ENCODE results near the gene CLIP2. TPM values are rescaled to one million over a fixed set of nuclear protein-coding genes. Genes with fewer than 3 reads are reported as not detected.

CLIP2 gene
- total RNA-seq, 2 experiments from 2014 or later = 3.6 to 6.3 TPM

- POLR2A ChIA-PET = interaction anchor here (1.2 kb wide), 1 partner anchor 15 kb away, joined by 6 read pairs; no protein-coding TSS in a partner anchor
Measured at GRCh38 chr7:74449809-74450397, 160.7 kb downstream of the CLIP2 start.

GRCh38 chr7:74452748-74453321 lies 163.6 kb downstream of the CLIP2 start:
- Histone ChIP-seq H2AFZ (ENCODE audit: low read length) (no peak overlapping the region), H3K27ac (ENCODE audit: low read depth, low read length, poor library complexity, severe bottlenecking) (no peak overlapping the region), H3K9me3 (ENCODE audit: low read length) (no peaks in the 10 kb centered on the region), H3K36me3 (ENCODE audit: insufficient read depth, low read length) (no peaks in the 10 kb centered on the region), H3K4me3 (ENCODE audit: low read depth, low read length, poor library complexity, severe bottlenecking) (peak overlapping the region; percentile 67), H3K4me1 (ENCODE audit: insufficient read depth, low read length, poor library complexity, severe bottlenecking) (no peaks in the 10 kb centered on the region), H3K4me2 (ENCODE audit: low read length) (peak overlapping the region; percentile 51; the same call in 1 of the 2 replicates), H3K79me2 (ENCODE audit: insufficient read depth, low read depth, low read length) (no peaks in the 10 kb centered on the region), H3K9me2 (ENCODE audit: insufficient read depth, low read length) (no peaks in the 10 kb centered on the region), H4K20me1 (ENCODE audit: insufficient read depth, low read length) (no peaks in the 10 kb centered on the region)
- intact Hi-C loops (cut with micrococcal nuclease; ENCODE audit: unreplicated experiment) = no loop called here
- no TSS peak for BruUV-seq (replicated peaks)
- ChIA-PET CTCF (ENCODE audit: unreplicated experiment) (no interaction called here), POLR2A (interaction anchor here (0.8 kb wide), 1 partner anchor 14 kb away, joined by 3 read pairs; no protein-coding TSS in a partner anchor)
- TF ChIP-seq EZH2phosphoT487 (IDR thresholded peaks at IDR 0.05; ENCODE audit: borderline replicate concordance, low read depth, low read length) = no peak
- no peak for DNase-seq (ENCODE audit: low spot score)

More at GRCh38 chr7:74449809-74450397, 160.7 kb downstream of the CLIP2 start:
- Histone ChIP-seq H3K4me2 (ENCODE audit: low read length) (no peak overlapping the region), H3K4me1 (ENCODE audit: insufficient read depth, low read length, poor library complexity, severe bottlenecking) (no peaks in the 10 kb centered on the region), H3K9me2 (ENCODE audit: insufficient read depth, low read length) (no peaks in the 10 kb centered on the region), H3K79me2 (ENCODE audit: insufficient read depth, low read depth, low read length) (no peaks in the 10 kb centered on the region), H2AFZ (ENCODE audit: low read length) (no peak overlapping the region), H3K9me3 (ENCODE audit: low read length) (no peaks in the 10 kb centered on the region), H3K27ac (ENCODE audit: low read depth, low read length, poor library complexity, severe bottlenecking) (no peak overlapping the region), H3K36me3 (ENCODE audit: insufficient read depth, low read length) (no peaks in the 10 kb centered on the region), H4K20me1 (ENCODE audit: insufficient read depth, low read length) (no peaks in the 10 kb centered on the region), H3K4me3 (ENCODE audit: low read depth, low read length, poor library complexity, severe bottlenecking) (no peak overlapping the region)
- peak; percentile 76 for DNase-seq (ENCODE audit: low spot score)
- TF ChIP-seq CTCF (conservative IDR thresholded peaks at IDR 0.05; ENCODE audit: low read length) (peak; percentile 86), EZH2phosphoT487 (IDR thresholded peaks at IDR 0.05; ENCODE audit: borderline replicate concordance, low read depth, low read length) (no peak)
- no TSS peak for BruUV-seq (replicated peaks)
- intact Hi-C loops (cut with micrococcal nuclease; ENCODE audit: unreplicated experiment) = loop anchor here (1.0 kb wide), 2 partner anchors 95 to 116 kb away; no protein-coding TSS in a partner anchor
- CTCF ChIA-PET (ENCODE audit: unreplicated experiment) = interaction anchor here (0.8 kb wide), 1 partner anchor 15 kb away, joined by 3 read pairs; no protein-coding TSS in a partner anchor

GRCh38 chr7:74453322-74454011 lies 164.3 kb downstream of the CLIP2 start, which contains the start of gene GTF2IRD1:
Gene GTF2IRD1 (plus strand): TSS chr7:74453906. CDS start chr7:74508081, 54,175 bp downstream.
- H3K4me3 ChIP-seq (ENCODE audit: low read depth, low read length, poor library complexity, severe bottlenecking) = peak within 1 kb of the TSS; percentile 67
- H3K9me3 ChIP-seq (ENCODE audit: low read length) = no peaks in the 10 kb centered on the region
- intact Hi-C loops (cut with micrococcal nuclease; ENCODE audit: unreplicated experiment) = no loop called here
- H3K36me3 ChIP-seq (ENCODE audit: insufficient read depth, low read length) = no peaks in the 10 kb centered on the region
- no peaks in the 10 kb centered on the region for H3K4me1 ChIP-seq (ENCODE audit: insufficient read depth, low read length, poor library complexity, severe bottlenecking)
- BruUV-seq (replicated peaks) = no TSS peak
- TF ChIP-seq EZH2phosphoT487 (IDR thresholded peaks at IDR 0.05; ENCODE audit: borderline replicate concordance, low read depth, low read length) (no peak), CTCF (conservative IDR thresholded peaks at IDR 0.05; ENCODE audit: low read length) (no peak)
- CTCF ChIA-PET (ENCODE audit: unreplicated experiment) = no interaction called here
- no peak within 1 kb of the TSS for H3K27ac ChIP-seq (ENCODE audit: low read depth, low read length, poor library complexity, severe bottlenecking)
- H2AFZ ChIP-seq (ENCODE audit: low read length) = peak within 1 kb of the TSS; percentile 48; the same call in 1 of the 2 replicates
- H3K9me2 ChIP-seq (ENCODE audit: insufficient read depth, low read length) = no peaks in the 10 kb centered on the region
- peak within 1 kb of the TSS; percentile 70 for H3K4me2 ChIP-seq (ENCODE audit: low read length)
- H3K79me2 ChIP-seq (ENCODE audit: insufficient read depth, low read depth, low read length) = no peaks in the 10 kb centered on the region
- DNase-seq (ENCODE audit: low spot score) = peak; percentile 57
- no peaks in the 10 kb centered on the region for H4K20me1 ChIP-seq (ENCODE audit: insufficient read depth, low read length)
- POLR2A ChIA-PET = interaction anchor here (0.8 kb wide), 1 partner anchor 13 kb away, joined by 3 read pairs; no protein-coding TSS in a partner anchor

Data from OCI-LY7 (cell line).